Fibroblast of pulmonary artery (primary cell): Measurements from ENCODE around the gene FMN1.
"Not testable (repeated sequence)": the region's sequence is repeated elsewhere in the genome, so short reads cannot be mapped to it uniquely, and the experiment has no call there.

Experiments used
- DNase-seq: peaks from one replicate; pipeline ENCODE4 v3.0.0-alpha.2; 2010; ENCODE audit warnings: low read depth
- H3K4me3 ChIP-seq: replicated peaks from 2 replicates; pipeline ENCODE4 v1.5.1; 2011; ENCODE audit warnings: low read depth, mild to moderate bottlenecking, control low read depth, low read length, moderate library complexity
- TF ChIP-seq, protein P1 (sequence below): IDR thresholded peaks from 2 replicates; pipeline ENCODE4 v1.5.1; 2011; ENCODE audit warnings: mild to moderate bottlenecking, control low read depth, low read length, inconsistent platforms; ENCODE audit errors: missing control alignments

FMN1 gene

DNA sequence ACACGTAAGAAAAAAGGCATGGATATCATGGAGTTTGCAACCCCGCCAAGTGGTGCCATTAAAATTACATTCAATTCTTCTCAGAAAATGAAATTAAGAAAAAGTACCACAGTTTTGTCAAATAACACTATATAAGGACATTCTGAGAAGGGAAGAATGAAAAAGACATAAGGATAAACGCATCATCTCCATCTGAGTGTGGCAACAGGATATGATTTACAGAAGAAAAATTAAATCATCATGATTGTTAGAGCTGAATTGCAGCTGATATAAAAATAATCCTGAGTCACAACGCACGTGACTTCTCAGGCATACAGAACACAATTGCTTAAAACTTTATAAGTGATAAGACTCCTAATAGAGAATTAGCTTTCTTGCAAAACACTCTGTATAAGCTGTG lies 342.9 kb downstream of the FMN1 start:
- TF ChIP-seq, protein P1, sequence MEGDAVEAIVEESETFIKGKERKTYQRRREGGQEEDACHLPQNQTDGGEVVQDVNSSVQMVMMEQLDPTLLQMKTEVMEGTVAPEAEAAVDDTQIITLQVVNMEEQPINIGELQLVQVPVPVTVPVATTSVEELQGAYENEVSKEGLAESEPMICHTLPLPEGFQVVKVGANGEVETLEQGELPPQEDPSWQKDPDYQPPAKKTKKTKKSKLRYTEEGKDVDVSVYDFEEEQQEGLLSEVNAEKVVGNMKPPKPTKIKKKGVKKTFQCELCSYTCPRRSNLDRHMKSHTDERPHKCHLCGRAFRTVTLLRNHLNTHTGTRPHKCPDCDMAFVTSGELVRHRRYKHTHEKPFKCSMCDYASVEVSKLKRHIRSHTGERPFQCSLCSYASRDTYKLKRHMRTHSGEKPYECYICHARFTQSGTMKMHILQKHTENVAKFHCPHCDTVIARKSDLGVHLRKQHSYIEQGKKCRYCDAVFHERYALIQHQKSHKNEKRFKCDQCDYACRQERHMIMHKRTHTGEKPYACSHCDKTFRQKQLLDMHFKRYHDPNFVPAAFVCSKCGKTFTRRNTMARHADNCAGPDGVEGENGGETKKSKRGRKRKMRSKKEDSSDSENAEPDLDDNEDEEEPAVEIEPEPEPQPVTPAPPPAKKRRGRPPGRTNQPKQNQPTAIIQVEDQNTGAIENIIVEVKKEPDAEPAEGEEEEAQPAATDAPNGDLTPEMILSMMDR, result no peak
- peak; percentile 98 for DNase-seq
- H3K4me3 ChIP-seq, result no peak overlapping the region

DNA sequence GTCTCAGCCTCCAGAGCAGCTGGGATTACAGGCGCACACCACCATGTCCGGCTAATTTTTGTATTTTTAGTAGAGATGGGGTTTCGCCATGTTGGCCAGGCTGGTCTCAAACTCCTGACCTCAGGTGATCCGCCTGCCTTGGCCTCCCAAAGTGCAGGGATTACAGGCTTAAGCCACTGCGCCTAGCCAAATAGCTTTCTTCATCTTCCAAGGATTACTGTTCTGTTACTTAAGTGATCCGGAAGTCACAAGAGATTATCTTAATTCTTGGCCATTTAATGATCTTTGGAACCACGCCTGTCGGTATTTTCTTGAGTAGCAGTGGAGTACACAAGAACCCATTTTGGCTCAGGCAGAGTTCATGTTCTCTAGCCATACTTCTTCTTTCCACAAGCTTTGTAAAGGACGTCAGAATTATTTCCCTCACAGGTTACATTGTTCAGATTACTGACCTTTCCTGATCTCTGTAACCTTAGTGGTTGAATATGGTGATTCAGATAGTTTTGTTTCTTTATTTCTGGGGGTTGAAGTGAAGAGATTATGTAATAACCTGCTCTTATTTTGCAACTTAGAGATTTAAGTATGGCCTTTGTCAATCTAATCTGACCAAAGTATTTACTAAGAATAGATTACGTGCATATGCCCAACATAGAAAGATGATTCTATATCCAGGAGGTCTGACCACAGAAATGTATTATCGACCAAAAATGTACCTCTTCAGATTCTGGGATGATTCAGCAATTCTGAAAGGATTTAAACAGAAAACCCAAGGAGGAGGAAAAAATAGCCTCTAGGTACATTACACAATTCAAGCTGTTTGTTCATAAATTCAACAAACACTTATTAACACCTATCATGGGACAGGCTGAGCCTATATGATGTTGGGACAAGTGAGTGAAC lies 344.5 kb downstream of the FMN1 start:
- TF ChIP-seq, protein P1, result no peak
- peak; percentile 93 for DNase-seq
- H3K4me3 ChIP-seq, result no peak overlapping the region

DNA sequence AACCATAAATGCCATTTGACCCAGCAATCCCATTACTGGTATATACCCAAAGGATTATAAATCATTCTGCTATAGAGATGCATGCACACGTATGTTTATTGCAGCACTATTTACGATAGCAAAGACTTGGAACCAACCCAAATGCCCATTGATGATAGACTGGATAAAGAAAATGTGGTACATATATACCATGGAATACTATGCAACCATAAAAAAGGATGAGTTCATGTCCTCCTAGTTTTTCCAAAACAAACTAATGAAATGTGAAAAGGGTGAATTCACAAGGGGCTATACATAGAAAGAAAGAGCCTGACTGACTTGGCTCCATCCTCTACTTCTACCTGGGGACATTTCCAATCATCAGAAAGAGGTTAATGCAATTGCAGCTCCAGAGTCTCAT lies 347.8 kb downstream of the FMN1 start:
- not testable (repeated sequence) for H3K4me3 ChIP-seq, DNase-seq

DNA sequence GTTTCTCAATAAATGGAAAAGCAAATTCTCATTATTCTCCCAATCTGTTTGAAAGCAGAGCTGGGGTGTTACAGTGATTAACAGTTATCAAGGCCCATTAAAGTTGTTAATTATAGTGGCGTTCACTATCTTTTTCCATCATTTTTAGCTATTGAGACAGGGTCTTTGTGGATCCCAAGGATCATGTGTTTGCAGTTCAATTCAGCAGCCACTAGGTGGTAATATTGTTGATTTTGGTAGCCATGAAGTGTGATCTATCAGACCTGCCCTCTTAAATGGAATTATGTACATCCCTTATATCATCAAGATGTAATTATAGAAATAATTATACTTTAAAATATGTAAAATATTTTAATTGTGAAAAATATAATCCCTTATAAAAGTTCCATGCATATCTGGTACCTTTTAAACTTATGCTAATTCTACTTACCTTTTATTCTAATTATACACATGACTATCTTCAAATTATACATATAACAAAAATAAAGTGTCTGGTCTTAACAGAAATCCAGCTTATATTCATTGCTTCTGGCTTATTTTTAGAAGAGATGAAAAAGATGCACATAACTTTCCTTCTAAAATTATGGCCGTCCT lies 350.3 kb downstream of the FMN1 start:
- TF ChIP-seq, protein P1, result peak; percentile 80
- no peak overlapping the region for H3K4me3 ChIP-seq
- peak; percentile 76 for DNase-seq

DNA sequence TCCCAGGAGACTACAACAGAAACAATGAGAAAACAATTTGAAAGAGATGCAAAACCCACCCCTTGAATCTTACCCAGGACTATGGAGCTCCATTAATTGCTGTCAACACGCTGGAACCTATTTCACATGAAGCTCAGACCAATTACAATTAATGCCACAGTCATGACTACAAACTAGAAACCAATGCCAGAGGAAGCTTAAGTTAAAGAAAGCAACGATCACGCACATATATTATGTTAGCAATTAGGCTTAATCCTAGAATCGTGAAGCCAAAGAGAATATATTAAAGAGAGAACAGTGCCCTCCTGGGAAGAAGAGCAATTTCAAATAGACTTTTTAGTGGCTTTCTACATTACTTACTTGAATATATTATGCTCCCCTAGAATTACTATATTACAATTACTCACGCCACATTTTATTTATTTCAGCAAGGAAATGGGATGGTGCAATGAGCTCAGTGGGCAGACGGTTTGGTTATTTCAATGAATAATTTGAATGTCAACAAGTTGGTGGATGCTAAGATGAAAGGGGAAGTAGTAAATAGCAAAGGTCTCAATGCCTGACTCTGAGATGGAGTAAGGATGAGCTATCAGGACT lies 351.2 kb downstream of the FMN1 start:
- H3K4me3 ChIP-seq, result no peak overlapping the region
- TF ChIP-seq, protein P1, result no peak
- no peak for DNase-seq

DNA sequence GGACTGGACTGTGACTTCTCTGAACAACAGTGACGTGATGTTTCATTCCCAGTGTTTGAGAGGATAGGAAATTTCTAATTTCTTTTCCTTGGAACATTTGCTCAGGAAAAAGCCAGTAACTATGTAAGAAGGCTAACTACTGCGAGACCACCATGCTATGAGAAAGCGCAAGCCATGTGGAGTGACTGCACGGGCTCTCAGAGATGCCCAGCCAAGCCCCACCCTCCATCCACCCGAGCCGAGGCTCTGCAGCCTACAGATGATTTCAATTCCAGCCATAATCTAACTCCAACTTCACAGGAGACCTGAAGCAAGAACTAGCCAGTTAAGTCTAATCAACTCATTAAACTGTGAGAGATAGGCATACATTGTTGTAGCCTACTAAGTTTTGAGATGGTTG lies 352.4 kb downstream of the FMN1 start:
- TF ChIP-seq, protein P1, result no peak
- no peak overlapping the region for H3K4me3 ChIP-seq
- DNase-seq, result no peak

DNA sequence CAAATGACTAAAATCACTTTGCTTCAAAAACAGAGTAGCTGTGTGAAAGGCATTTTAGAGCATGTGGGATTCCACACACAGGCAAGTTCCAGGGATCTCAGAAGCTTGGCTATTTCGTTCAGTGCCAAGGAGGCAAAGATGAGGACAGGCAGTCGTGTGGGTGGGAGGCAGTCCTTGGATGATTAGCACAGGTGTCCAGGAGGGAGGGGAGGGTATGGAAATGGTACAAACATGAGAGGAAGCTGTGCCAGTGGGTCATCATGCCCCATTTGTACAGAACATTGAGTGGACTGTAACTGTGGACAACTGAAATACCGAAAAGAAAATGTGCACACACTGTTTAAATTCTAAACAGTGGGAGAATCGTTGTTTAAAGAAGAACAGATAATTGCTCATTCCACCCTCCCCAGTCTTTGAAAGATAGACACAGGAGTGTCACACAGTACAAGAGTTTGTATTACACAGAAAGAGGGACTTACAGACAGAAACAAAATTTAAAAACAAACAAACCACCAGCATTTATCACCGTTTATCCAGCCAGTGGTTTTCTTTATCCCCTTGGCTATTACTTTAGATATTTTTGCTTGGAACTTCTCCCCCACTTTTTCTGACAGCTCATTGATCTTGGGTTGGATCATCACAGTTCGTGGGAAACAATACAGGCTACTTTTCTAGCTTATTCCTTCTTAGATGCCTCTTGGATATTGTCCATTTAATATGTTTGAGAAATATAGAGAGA lies 353.8 kb downstream of the FMN1 start:
- H3K4me3 ChIP-seq, result no peak overlapping the region
- no peak for DNase-seq
- TF ChIP-seq, protein P1, result no peak
